AG04450 (cell line): ENCODE measurements around the gene PRPSAP2. TPM values are rescaled to one million over a fixed set of nuclear protein-coding genes. Genes with fewer than 3 reads are reported as not detected.
"Not testable (repeated sequence)": the region's sequence is repeated elsewhere in the genome, so short reads cannot be mapped to it uniquely, and the experiment has no call there.

Experiments used
- CTCF ChIA-PET: fragments of 300-600, 350-600 bp; formaldehyde crosslinking; extraction: SDS; loops from one replicate; lab custom pipeline; 2022; ENCODE audit warnings: antibody characterized with exemption, inconsistent platforms; lab: Charles Lee
- POLR2A ChIA-PET: fragments of 350-600 bp; formaldehyde crosslinking; extraction: SDS; loops from one replicate; lab custom pipeline; 2021; ENCODE audit warnings: antibody characterized with exemption, inconsistent platforms; lab: Yijun Ruan, JAX
- DNase-seq: peaks from one replicate; pipeline ENCODE4 v3.0.0-alpha.2; 2011; ENCODE audit warnings: low read depth, low spot score
- H3K27ac ChIP-seq: one replicate; pipeline ENCODE4 v1.5.1; 2012; ENCODE audit warnings: low read depth, low read length, control low read depth
- H3K27me3 ChIP-seq: one replicate; pipeline ENCODE4 v1.6.0; 2012; ENCODE audit warnings: low read length; ENCODE audit not compliant: control insufficient read depth, insufficient read depth
- H3K4me3 ChIP-seq: 2 replicates; pipeline ENCODE4 v1.5.1; 2011; ENCODE audit warnings: mild to moderate bottlenecking, low read depth, low read length, control low read depth
- H3K9me3 ChIP-seq: 2 replicates; pipeline ENCODE4 v1.5.1; 2012; ENCODE audit warnings: low read length; ENCODE audit not compliant: control insufficient read depth, insufficient read depth
- CTCF ChIP-seq: IDR thresholded peaks from 2 replicates; pipeline ENCODE4 v1.5.1; 2011; ENCODE audit warnings: low read depth, low read length, control low read depth, inconsistent platforms
- polyA minus RNA-seq: library from RNA; depleted of rRNA, polyadenylated mRNA; stranded (reverse); fragments of >200 nt; gene quantifications from 2 replicates; pipeline ENCODE4 v1.2.3, GENCODE V29; 2011; rRNA and poly(A)+ RNA removed
- polyA plus RNA-seq: library from polyadenylated mRNA; depleted of rRNA; stranded (reverse); fragments of >200 nt; gene quantifications from 2 replicates; pipeline ENCODE4 v1.2.3, GENCODE V29; 2011; rRNA removed

The PRPSAP2 gene
- 27.3 and 33.9 TPM in 2 replicates for polyA plus RNA-seq
- 21.5 and 30.9 TPM in 2 replicates for polyA minus RNA-seq

GRCh38 chr17:18857864-18858566, at the start of gene PRPSAP2:
Gene PRPSAP2, plus strand, starts transcription at chr17:18858131. Its CDS starts 7,703 bp downstream, at chr17:18865834.
- ChIA-PET CTCF (interaction anchor here (1.0 to 1.5 kb wide), 2 partner anchors 103 to 232 kb away, joined by 3 to 7 read pairs; no protein-coding TSS in a partner anchor), POLR2A (no interaction called here)
- no peak for TF ChIP-seq CTCF
- no peaks in the 10 kb centered on the region for H3K27me3 ChIP-seq
- peak within 1 kb of the TSS; percentile 52 for H3K27ac ChIP-seq
- peak; percentile 74 for DNase-seq
- H3K9me3 ChIP-seq, result no peaks in the 10 kb centered on the region; the same call in 1 of the 2 replicates
- peak within 1 kb of the TSS; percentile 76 for H3K4me3 ChIP-seq

DNA sequence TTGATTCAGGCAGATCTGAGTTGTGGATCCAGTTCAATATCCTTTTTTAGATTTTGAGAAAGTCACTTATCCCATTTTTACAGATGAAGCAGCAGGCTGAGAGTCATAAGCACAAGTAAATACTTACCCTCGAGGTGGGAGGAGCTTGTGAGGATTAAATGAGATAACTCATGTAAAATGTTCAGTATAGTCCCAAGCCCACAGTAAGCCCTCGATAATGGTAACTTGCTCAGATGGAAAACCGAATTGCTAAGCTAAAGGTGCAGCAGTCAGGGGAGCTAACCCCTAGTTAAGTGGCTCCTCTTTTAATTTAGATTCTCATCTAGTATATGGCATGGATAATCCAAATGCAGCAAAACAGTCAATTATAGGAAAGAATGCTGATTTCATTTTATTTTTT, 42.0 kb upstream of the PRPSAP2 start:
- CTCF ChIA-PET, H3K27me3 ChIP-seq, H3K4me3 ChIP-seq, H3K9me3 ChIP-seq, H3K27ac ChIP-seq, DNase-seq, POLR2A ChIA-PET: not testable (repeated sequence)

- DNase-seq, result peak; percentile 58
- H3K27me3 ChIP-seq, CTCF ChIA-PET, H3K27ac ChIP-seq, H3K4me3 ChIP-seq, H3K9me3 ChIP-seq, POLR2A ChIA-PET: not testable (repeated sequence)
- peak; percentile 58 for TF ChIP-seq CTCF
Measured at GRCh38 chr17:18816489-18817371, 41.2 kb upstream of the PRPSAP2 start.

- H3K27ac ChIP-seq, H3K9me3 ChIP-seq, POLR2A ChIA-PET, H3K4me3 ChIP-seq, H3K27me3 ChIP-seq, CTCF ChIA-PET, DNase-seq: not testable (repeated sequence)
Measured at GRCh38 chr17:18821430-18821829, 36.5 kb upstream of the PRPSAP2 start.

DNA sequence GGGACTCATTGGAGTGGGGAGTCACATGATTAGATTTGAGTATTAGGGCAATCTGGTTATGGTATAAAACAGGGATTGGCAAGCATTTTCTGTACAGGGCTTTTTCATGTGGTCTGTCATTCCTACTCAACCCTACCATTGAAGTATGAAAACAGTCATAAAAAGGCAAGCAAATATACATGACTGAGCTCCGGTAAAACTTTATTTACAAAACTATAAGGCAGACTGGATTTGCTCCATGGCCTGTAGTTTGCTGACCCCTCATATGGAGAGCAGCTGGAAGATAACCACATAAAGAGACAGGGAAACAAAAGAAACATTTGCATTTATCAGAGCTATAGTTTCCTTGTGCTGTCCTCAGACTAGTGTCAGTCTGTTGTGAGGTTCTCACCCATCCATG, 30.3 kb upstream of the PRPSAP2 start:
- H3K27me3 ChIP-seq, H3K27ac ChIP-seq, DNase-seq, POLR2A ChIA-PET, H3K4me3 ChIP-seq, H3K9me3 ChIP-seq, CTCF ChIA-PET: not testable (repeated sequence)

- no peak for TF ChIP-seq CTCF
- Histone ChIP-seq H3K4me3 (no peak overlapping the region), H3K9me3 (no peaks in the 10 kb centered on the region), H3K27ac (no peak overlapping the region), H3K27me3 (no peaks in the 10 kb centered on the region)
- no peak for DNase-seq
- CTCF ChIA-PET, result no interaction called here
- POLR2A ChIA-PET, result no interaction called here
Measured at GRCh38 chr17:18848501-18848900, 9.4 kb upstream of the PRPSAP2 start.
